HEK293 (cell line): ENCODE results near the gene RNF11.

ENCODE experiments used
- CTCF ChIA-PET: fragments of 350-600 bp; formaldehyde crosslinking; extraction: SDS; loops from one replicate; lab custom pipeline; 2021; ENCODE audit warnings: antibody characterized with exemption; lab: Yijun Ruan, JAX
- POLR2A ChIA-PET: fragments of 300-600 bp; formaldehyde crosslinking; extraction: SDS; loops from one replicate; lab custom pipeline; 2020; ENCODE audit warnings: antibody characterized with exemption, inconsistent platforms; lab: Yijun Ruan, JAX
- H3K27ac ChIP-seq: fragments of 200-500 bp; sonication (Bioruptor generic); 2 replicates; pipeline ENCODE4 v1.5.1; 2014; ENCODE audit warnings: low read depth, low read length, control low read depth, inconsistent platforms; ENCODE audit errors: extremely low read depth
- H3K36me3 ChIP-seq, 2 experiments: fragments of 200-500 bp in 1 of 2; sonication (Bioruptor generic) in 1 of 2; 1 replicate in 1 of 2; 2 replicates in 1 of 2; pipeline ENCODE4 v1.5.1; 2014 to 2017; ENCODE audit warnings: inconsistent platforms in 2 of 2, low read length in 2 of 2; ENCODE audit not compliant: control insufficient read depth in 2 of 2, insufficient read depth in 1 of 2
- H3K4me1 ChIP-seq: fragments of 200-500 bp; sonication (Bioruptor generic); 2 replicates; pipeline ENCODE4 v1.5.1; 2014; ENCODE audit warnings: mild to moderate bottlenecking, low read length, inconsistent platforms; ENCODE audit not compliant: control insufficient read depth, insufficient read depth
- H3K4me3 ChIP-seq: 2 replicates; pipeline ENCODE4 v1.5.1; 2011; ENCODE audit warnings: low read depth, mild to moderate bottlenecking, control low read depth, low read length, moderate library complexity
- H3K9me3 ChIP-seq: fragments of 200-500 bp; sonication (Bioruptor generic); 2 replicates; pipeline ENCODE4 v1.5.1; 2014; ENCODE audit warnings: low read depth, low read length, inconsistent platforms; ENCODE audit not compliant: control insufficient read depth, insufficient read depth
- GLIS1 ChIP-seq: fragments of 450-650 bp; formaldehyde crosslinking; IDR thresholded peaks from 2 replicates; pipeline ENCODE4 v1.5.1; 2016; ENCODE audit warnings: missing biosample characterization, missing genetic modification characterization
- OVOL3 ChIP-seq: fragments of 450-650 bp; formaldehyde crosslinking; IDR thresholded peaks from 2 replicates; pipeline ENCODE4 v1.5.1; 2016; ENCODE audit warnings: missing biosample characterization, missing genetic modification characterization
- PRDM6 ChIP-seq: fragments of 450-650 bp; formaldehyde crosslinking; IDR thresholded peaks from 2 replicates; pipeline ENCODE4 v1.5.1; 2017; ENCODE audit warnings: missing biosample characterization, missing genetic modification characterization
- REPIN1 ChIP-seq: fragments of 450-650 bp; formaldehyde crosslinking; IDR thresholded peaks from 2 replicates; pipeline ENCODE4 v1.5.1; 2017; ENCODE audit warnings: missing biosample characterization, missing genetic modification characterization, low read depth
- SCRT2 ChIP-seq: fragments of 450-650 bp; formaldehyde crosslinking; IDR thresholded peaks from 2 replicates; pipeline ENCODE4 v1.5.1; 2016; ENCODE audit warnings: missing biosample characterization, missing genetic modification characterization
- SP2 ChIP-seq: fragments of 450-650 bp; formaldehyde crosslinking; IDR thresholded peaks from 2 replicates; pipeline ENCODE4 v1.5.1; 2016; ENCODE audit warnings: missing biosample characterization, missing genetic modification characterization
- TSHZ1 ChIP-seq: fragments of 450-650 bp; formaldehyde crosslinking; IDR thresholded peaks from 2 replicates; pipeline ENCODE4 v1.5.1; 2016; ENCODE audit warnings: missing biosample characterization, missing genetic modification characterization, borderline replicate concordance
- ZBTB17 ChIP-seq: fragments of 450-650 bp; formaldehyde crosslinking; IDR thresholded peaks from 2 replicates; pipeline ENCODE4 v1.5.1; 2016; ENCODE audit warnings: missing biosample characterization, missing genetic modification characterization
- ZBTB48 ChIP-seq: fragments of 450-650 bp; formaldehyde crosslinking; IDR thresholded peaks from 2 replicates; pipeline ENCODE4 v1.5.1; 2016; ENCODE audit warnings: missing biosample characterization, missing genetic modification characterization
- ZNF223 ChIP-seq: fragments of 450-650 bp; formaldehyde crosslinking; IDR thresholded peaks from 2 replicates; pipeline ENCODE4 v1.5.1; 2016; ENCODE audit warnings: missing biosample characterization, missing genetic modification characterization
- ZNF239 ChIP-seq: fragments of 450-650 bp; formaldehyde crosslinking; IDR thresholded peaks from 2 replicates; pipeline ENCODE4 v1.5.1; 2016; ENCODE audit warnings: missing biosample characterization, missing genetic modification characterization
- ZNF292 ChIP-seq: fragments of 450-650 bp; formaldehyde crosslinking; IDR thresholded peaks from 2 replicates; pipeline ENCODE4 v1.5.1; 2016; ENCODE audit warnings: low read depth, missing biosample characterization, missing genetic modification characterization, borderline replicate concordance
- ZNF302 ChIP-seq: fragments of 450-650 bp; formaldehyde crosslinking; IDR thresholded peaks from 2 replicates; pipeline ENCODE4 v1.5.1; 2016; ENCODE audit warnings: missing biosample characterization, missing genetic modification characterization, low read depth
- ZNF350 ChIP-seq: fragments of 450-650 bp; formaldehyde crosslinking; IDR thresholded peaks from 2 replicates; pipeline ENCODE4 v1.5.0; 2017; ENCODE audit warnings: missing biosample characterization, mild to moderate bottlenecking, missing genetic modification characterization
- ZNF354C ChIP-seq: fragments of 450-650 bp; formaldehyde crosslinking; IDR thresholded peaks from 2 replicates; pipeline ENCODE4 v1.5.1; 2016; ENCODE audit warnings: missing biosample characterization, missing genetic modification characterization, low read depth, borderline replicate concordance
- ZNF530 ChIP-seq: fragments of 450-650 bp; formaldehyde crosslinking; IDR thresholded peaks from 2 replicates; pipeline ENCODE4 v1.5.1; 2016; ENCODE audit warnings: low read depth, missing biosample characterization, missing genetic modification characterization
- ZNF623 ChIP-seq: fragments of 450-650 bp; formaldehyde crosslinking; IDR thresholded peaks from 2 replicates; pipeline ENCODE4 v1.5.1; 2016; ENCODE audit warnings: missing biosample characterization, missing genetic modification characterization
- ZNF830 ChIP-seq: fragments of 450-650 bp; IDR thresholded peaks from 2 replicates; pipeline ENCODE4 v1.5.0; 2018; ENCODE audit warnings: missing biosample characterization, missing genetic modification characterization, low read depth, mild to moderate bottlenecking, moderate library complexity
- TF ChIP-seq, protein P1 (sequence below): fragments of 450-650 bp; formaldehyde crosslinking; IDR thresholded peaks from 2 replicates; pipeline ENCODE4 v1.5.1; 2016; ENCODE audit warnings: missing biosample characterization, missing genetic modification characterization, low read depth
- TF ChIP-seq, protein P2 (sequence below): fragments of 450-650 bp; formaldehyde crosslinking; IDR thresholded peaks from 2 replicates; pipeline ENCODE4 v1.5.1; 2016; ENCODE audit warnings: missing biosample characterization, missing genetic modification characterization

RNF11 gene

GRCh38 chr1:51266791-51267190 lies 30.7 kb downstream of the RNF11 start:
- H3K27ac ChIP-seq: no peak overlapping the region
- H3K4me3 ChIP-seq: no peak overlapping the region
- ChIA-PET CTCF (interaction anchor here (0.7 to 1.5 kb wide), 5 partner anchors 9 to 497 kb away, joined by 3 to 5 read pairs (median 3); no protein-coding TSS in a partner anchor), POLR2A (interaction anchor here (0.6 kb wide), 1 partner anchor 31 kb away, joined by 3 read pairs; the partner anchor contains the start of gene RNF11)
- H3K36me3 ChIP-seq: peaks cover 3 to 20% of the 10 kb centered on the region in 2 experiments; a peak in 2 of 3 replicates
- H3K9me3 ChIP-seq: no peaks in the 10 kb centered on the region
- peaks cover 7% of the 10 kb centered on the region for H3K4me1 ChIP-seq
- no peak for TF ChIP-seq GLIS1
- no peak for TF ChIP-seq ZNF239
- TF ChIP-seq ZNF302 (tag by site-specific recombination): no peak

- H3K9me3 ChIP-seq: no peaks in the 10 kb centered on the region
- TF ChIP-seq ZNF354C (tag by site-specific recombination): no peak
- TF ChIP-seq ZNF830 (tag by site-specific recombination): no peak
- TF ChIP-seq REPIN1 (tag by site-specific recombination): no peak
- no peak for TF ChIP-seq ZNF530 (tag by site-specific recombination)
- TF ChIP-seq ZNF350 (tag by site-specific recombination): no peak
- no peak for TF ChIP-seq ZBTB48
- TF ChIP-seq OVOL3: no peak
- TF ChIP-seq, protein P1, sequence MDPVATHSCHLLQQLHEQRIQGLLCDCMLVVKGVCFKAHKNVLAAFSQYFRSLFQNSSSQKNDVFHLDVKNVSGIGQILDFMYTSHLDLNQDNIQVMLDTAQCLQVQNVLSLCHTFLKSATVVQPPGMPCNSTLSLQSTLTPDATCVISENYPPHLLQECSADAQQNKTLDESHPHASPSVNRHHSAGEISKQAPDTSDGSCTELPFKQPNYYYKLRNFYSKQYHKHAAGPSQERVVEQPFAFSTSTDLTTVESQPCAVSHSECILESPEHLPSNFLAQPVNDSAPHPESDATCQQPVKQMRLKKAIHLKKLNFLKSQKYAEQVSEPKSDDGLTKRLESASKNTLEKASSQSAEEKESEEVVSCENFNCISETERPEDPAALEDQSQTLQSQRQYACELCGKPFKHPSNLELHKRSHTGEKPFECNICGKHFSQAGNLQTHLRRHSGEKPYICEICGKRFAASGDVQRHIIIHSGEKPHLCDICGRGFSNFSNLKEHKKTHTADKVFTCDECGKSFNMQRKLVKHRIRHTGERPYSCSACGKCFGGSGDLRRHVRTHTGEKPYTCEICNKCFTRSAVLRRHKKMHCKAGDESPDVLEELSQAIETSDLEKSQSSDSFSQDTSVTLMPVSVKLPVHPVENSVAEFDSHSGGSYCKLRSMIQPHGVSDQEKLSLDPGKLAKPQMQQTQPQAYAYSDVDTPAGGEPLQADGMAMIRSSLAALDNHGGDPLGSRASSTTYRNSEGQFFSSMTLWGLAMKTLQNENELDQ (tag by site-specific recombination): no peak
- no peak for TF ChIP-seq ZNF292 (tag by site-specific recombination)
- no peak for TF ChIP-seq ZNF239
- TF ChIP-seq, protein P2, sequence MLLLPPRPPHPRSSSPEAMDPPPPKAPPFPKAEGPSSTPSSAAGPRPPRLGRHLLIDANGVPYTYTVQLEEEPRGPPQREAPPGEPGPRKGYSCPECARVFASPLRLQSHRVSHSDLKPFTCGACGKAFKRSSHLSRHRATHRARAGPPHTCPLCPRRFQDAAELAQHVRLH (tag by site-specific recombination): no peak
- TF ChIP-seq ZNF623 (tag by site-specific recombination): no peak
- no peak for TF ChIP-seq SP2 (tag by site-specific recombination)
- TF ChIP-seq TSHZ1 (tag by site-specific recombination): no peak
- H3K4me1 ChIP-seq: peaks cover 7% of the 10 kb centered on the region
- H3K27ac ChIP-seq: no peak overlapping the region
- POLR2A ChIA-PET: no interaction called here
- H3K4me3 ChIP-seq: no peak overlapping the region
- CTCF ChIA-PET: interaction anchor here (0.7 to 1.4 kb wide), 5 partner anchors 9 to 339 kb away, joined by 3 to 5 read pairs (median 3); no protein-coding TSS in a partner anchor
- peaks cover 3 to 26% of the 10 kb centered on the region in 2 experiments; a peak in 2 of 3 replicates for H3K36me3 ChIP-seq
These were observed 32.6 kb downstream of the RNF11 start for GRCh38 chr1:51268634-51269033.

- peak; percentile 44; the same call in 1 of the 2 replicates for TF ChIP-seq PRDM6 (tag by site-specific recombination)
- TF ChIP-seq SCRT2 (tag by site-specific recombination): peak; percentile 48; the same call in 1 of the 2 replicates
- TF ChIP-seq ZNF223 (tag by site-specific recombination): no peak
- TF ChIP-seq ZBTB17: peak; percentile 93
- TF ChIP-seq, all 188 proteins: peak for 3
- ChIA-PET POLR2A (no interaction called here), CTCF (no interaction called here)
- no peak overlapping the region for H3K4me3 ChIP-seq
- no peak overlapping the region for H3K27ac ChIP-seq
- H3K36me3 ChIP-seq: peaks cover 3 to 30% of the 10 kb centered on the region in 2 experiments; a peak in 2 of 3 replicates
- H3K4me1 ChIP-seq: peaks cover 2% of the 10 kb centered on the region; the same call in 1 of the 2 replicates
- H3K9me3 ChIP-seq: no peaks in the 10 kb centered on the region
These were observed 34.7 kb downstream of the RNF11 start for GRCh38 chr1:51270751-51271150.
